Neutrophil (primary cell): Measurements from ENCODE around the gene PLXND1.

Experiments
- H3K27ac ChIP-seq: fragments of 200-600 bp; sonication (generic); 2 replicates; pipeline ENCODE4 v1.5.1; 2016; ENCODE audit warnings: mild to moderate bottlenecking, moderate library complexity
- H3K27me3 ChIP-seq: fragments of 200-600 bp; sonication (generic); 2 replicates; pipeline ENCODE4 v1.6.0; 2016; ENCODE audit warnings: mild to moderate bottlenecking
- H3K36me3 ChIP-seq: fragments of 200-600 bp; sonication (generic); 2 replicates; pipeline ENCODE4 v1.5.1; 2017
- H3K4me1 ChIP-seq, 2 experiments: fragments of 200-600 bp in 1 of 2; sonication (generic) in 1 of 2; 1 replicate in 1 of 2; 2 replicates in 1 of 2; pipeline versions ENCODE4 v1.5.1 to v1.6.1; 2013 to 2016; ENCODE audit warnings: low read depth in 1 of 2, low read length in 1 of 2, mild to moderate bottlenecking in 1 of 2, moderate library complexity in 1 of 2; ENCODE audit not compliant: control insufficient read depth in 1 of 2, insufficient read depth in 1 of 2
- H3K4me3 ChIP-seq, 2 experiments: fragments of 200-600 bp in 1 of 2; sonication (generic) in 1 of 2; 1 replicate in 1 of 2; 2 replicates in 1 of 2; pipeline ENCODE4 v1.5.1; 2013 to 2016; ENCODE audit warnings: low read depth in 1 of 2, low read length in 1 of 2, mild to moderate bottlenecking in 1 of 2, moderate library complexity in 1 of 2
- H3K9me3 ChIP-seq: fragments of 200-600 bp; sonication (generic); 2 replicates; pipeline ENCODE4 v1.5.1; 2016
- CTCF ChIP-seq: fragments of 200-600 bp; sonication (generic); IDR thresholded peaks from 2 replicates; pipeline ENCODE4 v1.5.1; 2016; ENCODE audit warnings: antibody characterized with exemption

The PLXND1 gene

GRCh38 chr3:129600348-129600747 lies 6.1 kb downstream of the PLXND1 start:
- no peak for TF ChIP-seq CTCF
- H3K27ac ChIP-seq: no peak overlapping the region
- peaks cover 16 to 19% of the 10 kb centered on the region in 2 experiments for H3K4me1 ChIP-seq
- no peaks in the 10 kb centered on the region for H3K9me3 ChIP-seq
- H3K4me3 ChIP-seq: no peak overlapping the region
- no peaks in the 10 kb centered on the region for H3K36me3 ChIP-seq
- H3K27me3 ChIP-seq: peaks cover 47% of the 10 kb centered on the region

- Histone ChIP-seq H3K4me3 (no peak overlapping the region), H3K9me3 (no peaks in the 10 kb centered on the region), H3K27me3 (peaks cover 40% of the 10 kb centered on the region), H3K36me3 (no peaks in the 10 kb centered on the region), H3K27ac (no peak overlapping the region), H3K4me1 (peaks cover 14 to 15% of the 10 kb centered on the region in 2 experiments)
- no peak for TF ChIP-seq CTCF
These were observed 6.9 kb downstream of the PLXND1 start for GRCh38 chr3:129599607-129600006.

- Histone ChIP-seq H3K27me3 (peaks cover 40% of the 10 kb centered on the region), H3K27ac (no peak overlapping the region), H3K9me3 (no peaks in the 10 kb centered on the region), H3K4me1 (peaks cover 17% of the 10 kb centered on the region in 2 experiments), H3K36me3 (no peaks in the 10 kb centered on the region), H3K4me3 (no peak overlapping the region)
- TF ChIP-seq CTCF: no peak
These were observed 7.4 kb downstream of the PLXND1 start for GRCh38 chr3:129599073-129599472.

- H3K27ac ChIP-seq: no peak overlapping the region
- peaks cover 40% of the 10 kb centered on the region for H3K27me3 ChIP-seq
- H3K4me3 ChIP-seq: no peak overlapping the region
- H3K9me3 ChIP-seq: no peaks in the 10 kb centered on the region
- peaks cover 23% of the 10 kb centered on the region in 2 experiments for H3K4me1 ChIP-seq
- TF ChIP-seq CTCF: no peak
- no peaks in the 10 kb centered on the region for H3K36me3 ChIP-seq
These were observed 8.0 kb downstream of the PLXND1 start for GRCh38 chr3:129598484-129598883.

- Histone ChIP-seq H3K4me1 (peaks cover 27 to 28% of the 10 kb centered on the region in 2 experiments), H3K27me3 (peaks cover 37% of the 10 kb centered on the region), H3K27ac (no peak overlapping the region), H3K36me3 (no peaks in the 10 kb centered on the region), H3K4me3 (no peak overlapping the region), H3K9me3 (no peaks in the 10 kb centered on the region)
- no peak for TF ChIP-seq CTCF
These were observed 8.5 kb downstream of the PLXND1 start for GRCh38 chr3:129598000-129598381.
